ENCODE measurements around the gene MRPL54. TPM values are rescaled to one million over a fixed set of nuclear protein-coding genes. Genes with fewer than 3 reads are reported as not detected.

The MRPL54 gene
- total and polyA plus RNA-seq, 4 donors, result 33.2 to 77.8 (median 43.1) TPM

DNA sequence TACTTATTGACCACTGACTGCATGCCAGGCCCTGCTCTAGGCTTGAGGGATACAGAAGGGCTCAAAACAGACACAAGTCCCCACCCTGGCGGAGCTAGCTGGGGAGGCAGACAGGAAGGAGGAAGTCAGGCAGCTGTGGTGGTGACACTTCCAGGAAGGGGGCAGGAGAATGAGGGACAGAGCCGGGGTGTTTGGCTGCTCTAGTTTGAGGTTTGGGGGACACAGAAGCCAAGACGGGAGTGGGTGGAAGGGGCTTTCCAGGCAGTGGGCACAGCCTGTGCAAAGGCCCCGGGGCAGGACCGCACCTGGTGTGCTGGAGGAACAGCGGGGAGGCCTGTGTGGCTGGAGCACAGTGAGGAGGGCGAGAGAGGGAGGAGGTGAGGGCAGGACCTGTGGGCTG, 4.0 kb downstream of the MRPL54 start:
- WGBS (ENCODE audit: insufficient coverage), result 94% methylated on average over 7 of the region's 7 CpGs
- H3K27me3 ChIP-seq (ENCODE audit: control insufficient read depth, insufficient read depth, low read length), result no peaks in the 10 kb centered on the region

DNA sequence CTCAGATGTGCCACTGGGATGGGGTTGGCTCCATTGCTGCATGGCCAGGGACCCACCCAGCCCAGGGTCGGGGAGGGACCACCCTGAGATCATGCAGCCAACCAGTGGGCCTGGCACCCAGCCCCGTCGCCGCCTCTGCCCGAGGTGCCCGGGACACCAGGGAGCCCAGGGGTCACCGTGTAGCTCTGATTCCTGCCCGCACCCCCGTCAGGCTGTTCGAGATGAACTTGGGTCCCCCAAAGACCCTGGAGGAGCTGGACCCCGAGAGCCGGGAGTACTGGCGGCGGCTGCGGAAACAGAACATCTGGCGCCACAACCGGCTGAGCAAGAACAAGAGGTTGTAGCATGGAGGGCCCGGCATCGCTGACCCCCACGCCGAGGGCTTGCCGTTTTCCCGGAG, 4.6 kb downstream of the MRPL54 start:
- Histone ChIP-seq H3K36me3 (ENCODE audit: control insufficient read depth, insufficient read depth, low read length) (peaks cover 60% of the 10 kb centered on the region), H3K9me3 (ENCODE audit: control insufficient read depth, insufficient read depth, low read length) (no peaks in the 10 kb centered on the region), H3K27me3 (ENCODE audit: control insufficient read depth, insufficient read depth, low read length) (no peaks in the 10 kb centered on the region), H3K27ac (ENCODE audit: low read depth, low read length) (no peak overlapping the region), H3K4me3 (ENCODE audit: low read depth, low read length) (no peak overlapping the region), H3K4me1 (ENCODE audit: control insufficient read depth, insufficient read depth, low read length) (no peaks in the 10 kb centered on the region)
- DNase-seq (ENCODE audit: low read depth in 4 of 6, low spot score in 6 of 6), result no peak
- 93% methylated on average over 23 of the region's 23 CpGs for WGBS (ENCODE audit: insufficient coverage)

More for the DNA sequence above, 4.0 kb downstream of the MRPL54 start:
- Histone ChIP-seq H3K9me3 (ENCODE audit: control insufficient read depth, insufficient read depth, low read length) (no peaks in the 10 kb centered on the region), H3K27ac (ENCODE audit: low read depth, low read length) (no peak overlapping the region), H3K36me3 (ENCODE audit: control insufficient read depth, insufficient read depth, low read length) (peaks cover 60% of the 10 kb centered on the region), H3K4me1 (ENCODE audit: control insufficient read depth, insufficient read depth, low read length) (peaks cover 4% of the 10 kb centered on the region), H3K4me3 (ENCODE audit: low read depth, low read length) (no peak overlapping the region)
- DNase-seq (ENCODE audit: low read depth in 4 of 6, low spot score in 6 of 6), result no peak

DNA sequence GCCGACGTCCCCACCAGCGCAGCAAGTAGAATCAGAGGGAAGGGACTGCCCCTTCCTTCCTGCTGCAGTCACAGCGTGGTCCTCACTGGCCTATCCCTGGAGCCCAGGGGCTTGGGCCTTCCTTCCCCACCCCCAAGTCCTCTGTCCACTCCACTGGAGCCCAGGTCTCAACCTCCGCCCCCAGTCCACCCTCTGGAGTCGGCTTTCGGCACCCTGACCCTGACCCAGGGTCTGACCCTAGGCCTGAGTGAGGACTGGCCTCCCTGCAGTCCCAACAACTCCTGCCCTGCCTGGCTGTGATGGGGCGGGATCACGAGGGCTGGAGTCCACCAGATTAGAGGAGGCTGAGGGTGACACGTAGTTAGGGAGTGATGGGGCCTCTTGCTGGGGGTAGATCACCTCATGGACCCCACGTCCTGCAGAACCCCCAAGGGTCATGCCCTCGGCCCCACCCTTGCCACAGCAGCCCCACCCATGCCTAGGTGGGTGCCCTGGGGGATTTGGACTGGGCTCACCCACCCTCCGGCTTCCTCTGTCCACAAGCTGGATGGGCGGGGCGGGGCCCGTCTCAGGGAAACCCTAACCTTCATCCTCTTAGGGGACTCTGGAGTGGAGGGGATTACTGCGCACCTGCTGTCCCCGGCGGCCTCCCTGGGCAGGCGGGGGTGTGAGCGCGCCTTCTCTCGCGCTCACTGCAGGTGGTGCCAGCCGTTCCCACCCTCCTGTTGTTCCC, 5.7 kb downstream of the MRPL54 start:
- Histone ChIP-seq H3K4me3 (ENCODE audit: low read depth, low read length) (no peak overlapping the region), H3K27ac (ENCODE audit: low read depth, low read length) (no peak overlapping the region), H3K36me3 (ENCODE audit: control insufficient read depth, insufficient read depth, low read length) (peaks cover 60% of the 10 kb centered on the region), H3K27me3 (ENCODE audit: control insufficient read depth, insufficient read depth, low read length) (no peaks in the 10 kb centered on the region), H3K4me1 (ENCODE audit: control insufficient read depth, insufficient read depth, low read length) (no peaks in the 10 kb centered on the region), H3K9me3 (ENCODE audit: control insufficient read depth, insufficient read depth, low read length) (no peaks in the 10 kb centered on the region)
- WGBS (ENCODE audit: insufficient coverage), result 93% methylated on average over 16 of the region's 25 CpGs
- DNase-seq (ENCODE audit: low read depth in 4 of 6, low spot score in 6 of 6), result no peak

DNA sequence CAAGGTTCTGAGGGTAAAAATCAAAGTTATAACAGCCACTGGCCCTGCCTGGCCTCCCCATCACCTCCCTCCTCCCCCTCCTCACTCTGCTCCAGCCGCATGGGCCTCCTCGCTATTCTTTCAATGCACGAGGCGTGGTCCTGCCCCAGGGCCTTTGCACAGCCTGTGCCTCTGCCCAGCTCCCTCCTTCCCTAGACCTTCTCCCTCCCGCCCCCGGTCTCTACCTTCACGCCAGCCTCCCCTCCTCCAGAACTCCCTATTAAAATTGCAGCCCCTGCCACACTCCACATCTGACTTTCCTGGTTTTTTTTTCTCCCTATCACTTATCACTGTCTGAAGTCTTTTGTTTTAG, 6.2 kb downstream of the MRPL54 start:
- Histone ChIP-seq H3K36me3 (ENCODE audit: control insufficient read depth, insufficient read depth, low read length) (peaks cover 60% of the 10 kb centered on the region), H3K4me3 (ENCODE audit: low read depth, low read length) (no peak overlapping the region), H3K9me3 (ENCODE audit: control insufficient read depth, insufficient read depth, low read length) (no peaks in the 10 kb centered on the region), H3K27me3 (ENCODE audit: control insufficient read depth, insufficient read depth, low read length) (no peaks in the 10 kb centered on the region), H3K4me1 (ENCODE audit: control insufficient read depth, insufficient read depth, low read length) (no peaks in the 10 kb centered on the region), H3K27ac (ENCODE audit: low read depth, low read length) (no peak overlapping the region)
- no peak for DNase-seq (ENCODE audit: low read depth in 4 of 6, low spot score in 6 of 6)
- WGBS (ENCODE audit: insufficient coverage), result 80% methylated on average over 7 of the region's 7 CpGs

DNA sequence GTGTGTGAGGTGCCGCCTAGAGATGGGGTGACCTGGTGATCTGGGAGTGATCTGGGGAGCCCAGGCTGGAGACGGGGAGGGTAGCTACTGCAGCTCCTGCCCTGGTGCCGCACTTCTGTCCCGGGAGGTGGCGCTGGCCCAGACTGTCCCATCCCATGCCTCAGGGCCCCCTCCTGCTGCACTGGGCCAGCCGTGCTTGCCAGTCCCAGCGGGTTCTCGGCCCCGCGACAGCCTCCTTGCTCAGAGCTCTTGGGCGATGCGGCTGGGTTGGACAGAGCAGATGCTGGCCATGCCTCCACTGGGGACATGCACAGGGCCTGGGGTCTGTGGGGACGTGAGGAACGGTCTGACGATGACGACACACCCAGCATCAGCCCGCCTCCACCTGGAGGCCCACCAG, 7.0 kb downstream of the MRPL54 start:
- no peaks in the 10 kb centered on the region for H3K4me1 ChIP-seq (ENCODE audit: control insufficient read depth, insufficient read depth, low read length)
- peaks cover 60% of the 10 kb centered on the region for H3K36me3 ChIP-seq (ENCODE audit: control insufficient read depth, insufficient read depth, low read length)
- whole genome bisulfite sequencing (ENCODE audit: insufficient coverage), result 89% methylated on average over 17 of the region's 17 CpGs
- no peaks in the 10 kb centered on the region for H3K27me3 ChIP-seq (ENCODE audit: control insufficient read depth, insufficient read depth, low read length)
- no peak overlapping the region for H3K27ac ChIP-seq (ENCODE audit: low read depth, low read length)
- no peak for DNase-seq (ENCODE audit: low read depth in 4 of 6, low spot score in 6 of 6)
- H3K9me3 ChIP-seq (ENCODE audit: control insufficient read depth, insufficient read depth, low read length), result no peaks in the 10 kb centered on the region
- H3K4me3 ChIP-seq (ENCODE audit: low read depth, low read length), result no peak overlapping the region

DNA sequence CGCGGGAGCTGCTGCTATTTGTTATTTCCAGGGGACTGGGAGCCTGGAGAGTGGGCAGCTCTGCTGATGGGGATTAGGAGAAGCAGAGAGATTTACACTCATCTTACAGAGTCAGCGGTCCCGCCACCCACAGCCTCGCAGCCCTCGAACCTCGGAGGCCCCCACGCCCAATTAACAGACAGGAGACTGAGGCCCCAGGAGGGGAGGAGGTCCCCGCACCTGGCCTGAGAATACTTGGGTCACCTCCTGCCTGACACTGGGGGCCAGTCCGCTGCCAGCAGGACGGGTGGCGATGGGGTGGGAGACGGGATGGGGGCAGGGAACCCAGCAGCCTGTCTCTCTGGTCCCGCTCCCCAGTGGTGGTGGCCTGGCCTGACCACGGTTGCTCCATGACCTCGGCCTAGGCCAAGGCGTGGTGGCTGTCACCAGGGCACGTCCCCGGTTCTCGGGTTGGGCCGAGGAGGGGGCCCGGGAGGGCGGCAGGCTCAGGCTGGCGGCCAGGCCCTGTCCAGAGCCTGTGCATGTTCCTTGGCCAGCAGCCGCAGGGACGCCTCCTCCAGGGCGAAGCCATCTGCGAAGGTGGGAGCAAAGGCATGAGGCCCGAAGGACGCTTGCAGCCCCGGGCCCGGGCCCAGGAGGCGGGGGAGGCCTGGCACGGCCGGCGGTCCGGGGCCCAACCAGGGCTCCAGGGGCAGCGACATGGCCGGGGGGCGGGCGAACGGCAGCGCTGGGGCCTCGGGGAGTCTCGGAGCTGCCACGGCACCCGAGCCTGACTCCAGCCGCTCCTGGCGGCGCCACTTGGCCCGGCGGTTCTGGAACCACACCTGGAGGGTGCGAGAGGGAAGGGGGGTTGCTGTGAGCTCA, 7.9 kb downstream of the MRPL54 start:
- Histone ChIP-seq H3K4me3 (ENCODE audit: low read depth, low read length) (no peak overlapping the region), H3K4me1 (ENCODE audit: control insufficient read depth, insufficient read depth, low read length) (no peaks in the 10 kb centered on the region), H3K27me3 (ENCODE audit: control insufficient read depth, insufficient read depth, low read length) (no peaks in the 10 kb centered on the region), H3K27ac (ENCODE audit: low read depth, low read length) (no peak overlapping the region), H3K9me3 (ENCODE audit: control insufficient read depth, insufficient read depth, low read length) (no peaks in the 10 kb centered on the region), H3K36me3 (ENCODE audit: control insufficient read depth, insufficient read depth, low read length) (peaks cover 54% of the 10 kb centered on the region)
- DNase-seq (ENCODE audit: low read depth in 4 of 6, low spot score in 6 of 6), result no peak
- 79% methylated on average over 52 of the region's 53 CpGs for WGBS (ENCODE audit: insufficient coverage)

DNA sequence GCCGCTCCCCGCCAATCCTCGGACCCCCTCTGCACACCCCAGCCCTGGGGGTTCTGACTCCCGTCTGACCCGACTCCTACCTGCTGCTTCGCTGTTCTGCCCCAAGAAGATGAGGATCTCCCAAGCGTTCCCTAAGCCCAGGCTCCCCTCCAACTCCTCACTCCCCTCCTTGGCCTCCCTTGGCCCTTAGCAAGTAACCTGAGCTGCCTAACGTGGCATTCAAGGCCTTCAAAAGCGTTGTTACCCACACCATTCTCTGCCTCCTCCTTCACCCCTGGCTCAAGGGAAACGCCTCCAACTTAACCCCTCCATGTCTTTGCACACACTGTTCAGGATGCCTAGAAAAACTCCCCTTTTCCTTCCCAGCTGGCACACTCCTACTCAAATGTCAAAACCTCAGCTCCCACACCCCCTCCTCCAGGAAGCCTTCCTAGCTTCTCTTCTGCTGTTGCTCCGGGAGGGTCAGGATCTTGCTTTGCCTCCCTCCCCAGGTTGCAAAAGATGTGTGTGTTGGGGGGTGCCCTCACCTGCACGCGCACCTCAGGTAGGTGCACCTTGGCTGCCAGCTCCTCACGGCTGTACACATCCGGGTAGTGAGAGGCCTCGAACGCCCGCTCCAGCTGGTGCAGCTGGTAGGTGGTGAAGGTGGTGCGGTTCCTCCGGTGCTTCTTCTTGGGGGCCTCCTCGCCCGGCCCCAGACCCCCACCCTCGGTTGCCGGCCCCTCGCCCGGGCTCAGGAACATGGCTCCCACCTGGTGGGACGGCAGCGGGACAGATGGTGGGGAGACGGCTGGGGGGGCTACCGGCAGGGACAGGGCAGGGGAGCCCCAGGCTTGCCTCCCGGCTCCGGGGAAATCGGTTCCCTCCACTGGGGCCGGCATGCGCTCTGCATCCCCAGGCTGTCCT, 8.8 kb downstream of the MRPL54 start:
- Histone ChIP-seq H3K36me3 (ENCODE audit: control insufficient read depth, insufficient read depth, low read length) (peaks cover 46% of the 10 kb centered on the region), H3K27ac (ENCODE audit: low read depth, low read length) (no peak overlapping the region), H3K4me3 (ENCODE audit: low read depth, low read length) (no peak overlapping the region), H3K9me3 (ENCODE audit: control insufficient read depth, insufficient read depth, low read length) (no peaks in the 10 kb centered on the region), H3K27me3 (ENCODE audit: control insufficient read depth, insufficient read depth, low read length) (no peaks in the 10 kb centered on the region), H3K4me1 (ENCODE audit: control insufficient read depth, insufficient read depth, low read length) (no peaks in the 10 kb centered on the region)
- WGBS (ENCODE audit: insufficient coverage), result 75% methylated on average over 27 of the region's 35 CpGs
- no peak for DNase-seq (ENCODE audit: low read depth in 4 of 6, low spot score in 6 of 6)

DNA sequence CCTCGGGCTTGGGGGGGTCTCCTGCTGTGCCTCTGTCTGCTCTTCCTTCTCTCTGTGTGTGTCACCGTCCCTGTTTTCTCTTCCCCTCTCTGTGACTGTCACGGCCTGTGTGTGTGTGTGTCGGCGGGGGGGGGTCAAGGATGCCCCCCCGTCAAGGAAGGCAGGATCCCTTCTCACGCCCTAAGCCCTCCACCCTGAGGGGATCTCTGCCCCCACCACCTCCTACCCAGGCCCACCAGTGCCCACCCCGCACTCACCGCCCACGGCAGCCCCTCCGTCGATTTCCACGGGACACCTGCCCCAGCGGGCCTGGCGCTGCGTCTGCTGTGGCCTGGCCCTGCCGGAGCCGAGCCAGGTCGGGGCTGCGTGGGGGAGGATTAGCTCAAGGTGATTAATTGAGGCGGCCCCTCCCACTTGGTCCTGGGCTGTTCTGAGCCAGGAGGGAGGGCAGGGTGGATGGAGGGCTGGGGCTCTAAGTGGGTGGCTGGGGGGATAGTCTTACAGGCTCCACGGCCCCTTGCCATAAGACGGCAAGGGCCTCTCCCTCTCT, 9.5 kb downstream of the MRPL54 start, which contains the start of gene RAX2:
TSS of gene RAX2 (minus strand) at position 323 of the 550 bp plus-strand sequence. CDS start 486 bp downstream, outside the sequence.
- whole genome bisulfite sequencing (ENCODE audit: insufficient coverage), result 45% methylated on average over 10 of the region's 23 CpGs
- no peak for DNase-seq (ENCODE audit: low read depth in 4 of 6, low spot score in 6 of 6)
- H3K27me3 ChIP-seq (ENCODE audit: control insufficient read depth, insufficient read depth, low read length), result no peaks in the 10 kb centered on the region
- H3K36me3 ChIP-seq (ENCODE audit: control insufficient read depth, insufficient read depth, low read length), result peaks cover 39% of the 10 kb centered on the region
- no peak within 1 kb of the TSS for H3K4me3 ChIP-seq (ENCODE audit: low read depth, low read length)
- no peaks in the 10 kb centered on the region for H3K9me3 ChIP-seq (ENCODE audit: control insufficient read depth, insufficient read depth, low read length)
- H3K4me1 ChIP-seq (ENCODE audit: control insufficient read depth, insufficient read depth, low read length), result no peaks in the 10 kb centered on the region
- H3K27ac ChIP-seq (ENCODE audit: low read depth, low read length), result no peak within 1 kb of the TSS
